Measurements from ENCODE around the gene S100A13.

DNA sequence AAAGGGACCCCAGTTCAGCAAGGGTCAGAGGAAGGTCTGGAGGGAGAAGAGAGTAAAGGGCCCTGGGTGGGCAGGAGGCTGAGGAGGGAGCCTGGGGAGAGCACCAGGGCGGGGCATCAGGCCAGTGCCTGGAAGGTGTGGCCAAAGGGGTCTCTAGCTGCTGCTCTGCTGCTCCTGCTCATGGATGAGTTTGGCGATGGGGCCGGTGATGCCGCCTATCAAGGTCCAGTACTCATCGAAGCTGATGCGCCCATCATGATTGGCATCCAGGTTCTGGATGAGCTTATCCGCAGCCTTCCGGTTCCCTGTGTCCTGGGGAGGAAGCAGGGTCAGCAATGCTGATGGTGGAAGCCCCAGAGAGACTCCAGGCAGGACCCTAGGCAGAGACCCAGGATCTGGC is 19.9 kb downstream of the S100A13 start:
- TF ChIP-seq, protein P1, sequence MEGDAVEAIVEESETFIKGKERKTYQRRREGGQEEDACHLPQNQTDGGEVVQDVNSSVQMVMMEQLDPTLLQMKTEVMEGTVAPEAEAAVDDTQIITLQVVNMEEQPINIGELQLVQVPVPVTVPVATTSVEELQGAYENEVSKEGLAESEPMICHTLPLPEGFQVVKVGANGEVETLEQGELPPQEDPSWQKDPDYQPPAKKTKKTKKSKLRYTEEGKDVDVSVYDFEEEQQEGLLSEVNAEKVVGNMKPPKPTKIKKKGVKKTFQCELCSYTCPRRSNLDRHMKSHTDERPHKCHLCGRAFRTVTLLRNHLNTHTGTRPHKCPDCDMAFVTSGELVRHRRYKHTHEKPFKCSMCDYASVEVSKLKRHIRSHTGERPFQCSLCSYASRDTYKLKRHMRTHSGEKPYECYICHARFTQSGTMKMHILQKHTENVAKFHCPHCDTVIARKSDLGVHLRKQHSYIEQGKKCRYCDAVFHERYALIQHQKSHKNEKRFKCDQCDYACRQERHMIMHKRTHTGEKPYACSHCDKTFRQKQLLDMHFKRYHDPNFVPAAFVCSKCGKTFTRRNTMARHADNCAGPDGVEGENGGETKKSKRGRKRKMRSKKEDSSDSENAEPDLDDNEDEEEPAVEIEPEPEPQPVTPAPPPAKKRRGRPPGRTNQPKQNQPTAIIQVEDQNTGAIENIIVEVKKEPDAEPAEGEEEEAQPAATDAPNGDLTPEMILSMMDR (conservative IDR thresholded peaks at IDR 0.05; ENCODE audit: low read depth, low read length) = no peak
- TF ChIP-seq EZH2 (IDR thresholded peaks at IDR 0.05; ENCODE audit: borderline replicate concordance, low read depth, low read length, poor library complexity, severe bottlenecking) = no peak

Measured in A673 (cell line).